Body of pancreas (tissue), 4 donors: ENCODE results near the gene RABGEF1. TPM values are rescaled to one million over a fixed set of nuclear protein-coding genes. Genes with fewer than 3 reads are reported as not detected.
"Not testable (repeated sequence)": the region's sequence is repeated elsewhere in the genome, so short reads cannot be mapped to it uniquely, and the experiment has no call there.

Experiments
- ATAC-seq: fragments of 150-250 bp; one replicate; pipeline ENCODE4 v1.9.1; 2016
- DNase-seq, 4 donors: peaks; one replicate each; pipeline ENCODE4 v3.0.0-alpha.2; 2019
- H3K27ac ChIP-seq, 4 donors: fragments of 200-600 bp; sonication (generic); 1 replicate in 3 of 4; 2 replicates in 1 of 4; pipeline versions ENCODE4 v1.5.1 to v1.6.1; 2016 to 2019; ENCODE audit warnings: mild to moderate bottlenecking in 1 of 4, mixed read lengths in 1 of 4, moderate library complexity in 1 of 4
- H3K27me3 ChIP-seq, 2 donors: fragments of 200-600 bp; sonication (generic); one replicate each; pipeline ENCODE4 v1.6.0; 2016; ENCODE audit warnings: mild to moderate bottlenecking in 1 of 2
- H3K36me3 ChIP-seq, 2 donors: fragments of 200-600 bp; sonication (generic); replicated peaks in 1 of 2; 2 replicates each; pipeline ENCODE4 v1.5.1; 2016; ENCODE audit warnings: low read depth in 2 of 2; ENCODE audit not compliant: insufficient read depth in 1 of 2
- H3K4me1 ChIP-seq: fragments of 200-600 bp; sonication (generic); one replicate; pipeline ENCODE4 v1.6.0; 2016
- H3K4me3 ChIP-seq, 2 donors: fragments of 200-600 bp; sonication (generic); 1 replicate in 1 of 2; 2 replicates in 1 of 2; pipeline ENCODE4 v1.5.1; 2016 to 2019
- H3K9me3 ChIP-seq, 3 donors: fragments of 200-600 bp; sonication (generic); 1 replicate in 2 of 3; 2 replicates in 1 of 3; pipeline ENCODE4 v1.5.1; 2016
- CTCF ChIP-seq, 7 experiments: fragments of 450-650 bp in 4 of 7; fragments of 200-600 bp in 3 of 7; sonication (generic) in 3 of 7; IDR thresholded peaks; one replicate each; pipeline ENCODE4 v1.5.1; 2016 to 2019; ENCODE audit warnings: antibody characterized with exemption in 7 of 7
- POLR2A ChIP-seq, 3 donors: fragments of 450-650 bp; IDR thresholded peaks; one replicate each; pipeline ENCODE4 v1.6.1; 2016; ENCODE audit warnings: antibody characterized with exemption in 3 of 3, mild to moderate bottlenecking in 2 of 3
- WGBS, 2 donors: methylation state at CpG; one replicate each; pipeline ENCODE4 v1.1.5; 2017; 5-methylcytosine and 5-hydroxymethylcytosine counted together
- intact Hi-C: fragments of 100-400 bp; cut with DNase I; formaldehyde crosslinking; loops from one replicate; pipeline ENCODE4 v1.15.1; 2023
- total RNA-seq, 2 donors: library from RNA; depleted of rRNA; stranded (reverse); fragments of >200 nt; gene quantifications; one replicate each; pipeline ENCODE4 v1.1.0, GENCODE V29; 2016

RABGEF1 gene
- total RNA-seq, 2 donors from 2014 or later = 21.8 to 28.3 TPM

- Histone ChIP-seq H3K36me3 (no peaks in the 10 kb centered on the region), H3K27me3 (no peaks in the 10 kb centered on the region), H3K27ac (no peak overlapping the region), H3K4me1 (peaks cover 41% of the 10 kb centered on the region), H3K9me3 (peaks cover 0 to 13% (median 0%) of the 10 kb centered on the region in 3 donors), H3K4me3 (no peak overlapping the region)
- no peak for TF ChIP-seq POLR2A (IDR thresholded peaks at IDR 0.05)
- TF ChIP-seq CTCF (IDR thresholded peaks at IDR 0.05) = no peak
- intact Hi-C loops = no loop called here
- ATAC-seq (no peak), DNase-seq (no peak)
- WGBS, 2 donors = 81 to 82% methylated on average over 6 of the region's 6 CpGs
Measured at GRCh38 chr7:66737667-66738066, 2.9 kb upstream of the RABGEF1 start.

DNA sequence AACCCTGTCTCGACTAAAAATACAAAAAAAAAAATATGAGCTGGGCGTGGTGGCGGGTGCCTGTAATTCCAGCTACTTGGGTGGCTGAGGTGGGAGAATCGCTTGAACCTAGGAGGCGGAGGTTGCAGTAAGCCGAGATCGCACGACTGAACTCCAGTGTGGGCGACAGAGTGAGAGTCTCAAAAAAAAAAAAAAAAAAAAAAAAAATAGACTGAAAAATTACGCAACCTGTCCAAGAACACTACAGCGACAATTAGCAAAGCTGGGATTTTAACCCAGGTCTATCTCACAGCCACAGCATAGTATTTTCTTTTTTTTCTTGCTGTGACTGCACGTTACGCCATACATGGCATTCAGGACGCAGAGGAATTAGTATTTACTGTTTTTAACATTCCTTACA is 1.1 kb upstream of the RABGEF1 start:
- TF ChIP-seq POLR2A (IDR thresholded peaks at IDR 0.05) = no peak
- TF ChIP-seq CTCF (IDR thresholded peaks at IDR 0.05) = no peak
- H3K27me3 ChIP-seq = no peaks in the 10 kb centered on the region
- ATAC-seq (no peak), DNase-seq (no peak)
- 75 to 86% methylated on average over 14 of the region's 14 CpGs for WGBS, 2 donors
- H3K4me1 ChIP-seq = peaks cover 44% of the 10 kb centered on the region
- peaks cover 0 to 13% (median 0%) of the 10 kb centered on the region in 3 donors for H3K9me3 ChIP-seq
- peak overlapping the region in 2 of 4 donors; percentile 95 to 100 for H3K27ac ChIP-seq
- H3K4me3 ChIP-seq = no peak overlapping the region
- no peaks in the 10 kb centered on the region for H3K36me3 ChIP-seq
- intact Hi-C loops = no loop called here

DNA sequence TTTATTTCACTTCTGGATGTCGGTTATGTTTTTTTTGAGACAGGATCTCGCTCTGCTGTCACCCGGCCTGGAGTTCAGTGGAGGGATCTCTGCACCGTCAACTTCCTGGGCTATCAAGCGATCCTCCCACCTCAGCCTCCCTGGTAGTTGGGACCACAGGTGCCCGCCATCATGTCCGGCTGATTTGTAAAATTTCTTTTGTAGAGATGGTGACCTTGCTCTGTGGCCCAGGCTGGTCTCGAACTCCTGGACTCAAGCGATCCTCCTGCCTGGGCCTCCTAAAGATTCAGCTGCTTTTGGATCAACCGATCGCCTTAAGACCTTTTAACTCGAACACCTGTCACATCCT is 606 bp upstream of the RABGEF1 start:
- H3K4me1 ChIP-seq = peaks cover 44% of the 10 kb centered on the region
- H3K9me3 ChIP-seq = peaks cover 0 to 13% (median 0%) of the 10 kb centered on the region in 3 donors
- H3K36me3 ChIP-seq = no peaks in the 10 kb centered on the region
- peak overlapping the region; percentile 89 to 100 (median 96) for H3K27ac ChIP-seq
- 9 to 24% methylated on average over 7 to 12 of the region's 12 CpGs for WGBS, 2 donors
- no peak for ATAC-seq
- H3K4me3 ChIP-seq = peak overlapping the region; percentile 90 to 91
- TF ChIP-seq POLR2A (IDR thresholded peaks at IDR 0.05) (no peak), CTCF (IDR thresholded peaks at IDR 0.05) (no peak)
- intact Hi-C loops = no loop called here
- no peaks in the 10 kb centered on the region for H3K27me3 ChIP-seq
- peak in 1 of 4 donors; percentile 13 for DNase-seq

GRCh38 chr7:66740980-66741709 is 612 bp downstream of the RABGEF1 start:
- intact Hi-C loops, H3K27me3 ChIP-seq, H3K36me3 ChIP-seq, H3K9me3 ChIP-seq: not testable (repeated sequence)
- Histone ChIP-seq H3K27ac (peak overlapping the region; percentile 89 to 100 (median 96)), H3K4me3 (peak overlapping the region; percentile 90 to 91), H3K4me1 (peaks cover 44% of the 10 kb centered on the region)
- peak; percentile 65 for ATAC-seq
- peak; percentile 50 to 56 (median 52) for DNase-seq
- 1% methylated on average over 9 to 50 of the region's 54 CpGs for whole genome bisulfite sequencing, 2 donors
- peak in 3 of 7 experiments; percentile 13 to 25 (median 17) for TF ChIP-seq CTCF (IDR thresholded peaks at IDR 0.05)

GRCh38 chr7:66741710-66742049 is 1.1 kb downstream of the RABGEF1 start:
- 17 to 38% methylated on average over 16 to 17 of the region's 17 CpGs for WGBS, 2 donors
- intact Hi-C loops = no loop called here
- Histone ChIP-seq H3K27ac (peak overlapping the region; percentile 89 to 100 (median 96)), H3K9me3 (no peaks in the 10 kb centered on the region), H3K4me1 (peaks cover 44% of the 10 kb centered on the region), H3K36me3 (no peaks in the 10 kb centered on the region), H3K4me3 (peak overlapping the region; percentile 90 to 91), H3K27me3 (no peaks in the 10 kb centered on the region)
- DNase-seq (peak; percentile 37 to 55 (median 46)), ATAC-seq (no peak)
- TF ChIP-seq CTCF (IDR thresholded peaks at IDR 0.05) (no peak), POLR2A (IDR thresholded peaks at IDR 0.05) (peak in 1 of 3 donors; percentile 37)

DNA sequence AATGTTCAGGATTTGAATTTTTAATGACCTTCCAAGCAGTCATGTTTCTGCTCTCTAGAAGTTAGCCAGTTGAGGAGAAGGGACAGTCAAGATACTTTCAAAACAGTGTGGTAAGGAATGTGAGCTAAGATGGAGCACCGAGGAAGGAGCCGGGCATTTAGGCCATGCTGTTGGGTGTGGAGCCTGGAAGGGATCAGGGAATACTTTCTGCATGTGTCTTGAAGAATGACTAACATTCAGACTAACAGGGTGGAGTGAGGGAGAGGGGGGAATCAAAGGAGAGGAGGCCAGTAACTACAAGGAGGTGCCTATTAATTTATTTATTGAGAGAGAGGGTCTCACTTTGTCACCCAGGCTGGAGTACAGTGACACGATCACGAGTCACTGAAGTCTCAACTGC is 1.8 kb downstream of the RABGEF1 start:
- WGBS, 2 donors = 42 to 51% methylated on average over 4 of the region's 4 CpGs
- Histone ChIP-seq H3K27ac (peak overlapping the region in 1 of 4 donors; percentile 100), H3K4me1 (peaks cover 45% of the 10 kb centered on the region)
- H3K27me3 ChIP-seq, H3K9me3 ChIP-seq, DNase-seq, intact Hi-C loops, H3K36me3 ChIP-seq, ATAC-seq, H3K4me3 ChIP-seq: not testable (repeated sequence)
